SK-N-SH (cell line): ENCODE data around the gene ADK. TPM values are rescaled to one million over a fixed set of nuclear protein-coding genes. Genes with fewer than 3 reads are reported as not detected.

Experiments
- CTCF ChIA-PET: fragments of 300-600, 350-600 bp; formaldehyde crosslinking; extraction: SDS; loops from one replicate; lab custom pipeline; 2021; lab: Yijun Ruan, JAX
- POLR2A ChIA-PET: fragments of 350-600 bp; sonication (Branson Sonifier 250); formaldehyde crosslinking; extraction: SDS; loops from one replicate; lab custom pipeline; 2020; ENCODE audit warnings: antibody characterized with exemption, inconsistent platforms; lab: Yijun Ruan, JAX
- DNase-seq: peaks from one replicate; pipeline ENCODE4 v3.0.0; 2012
- H2AFZ ChIP-seq: fragments of 200-600 bp; sonication (generic); 2 replicates; pipeline ENCODE4 v1.8.1; 2016; ENCODE audit warnings: antibody characterized with exemption, mild to moderate bottlenecking, low read depth
- H3F3A ChIP-seq: fragments of 200-600 bp; sonication (generic); replicated peaks from 2 replicates; pipeline ENCODE3; 2016; ENCODE audit warnings: antibody characterized with exemption, mild to moderate bottlenecking; ENCODE audit not compliant: insufficient read depth
- H3K27ac ChIP-seq, 2 experiments: fragments of 200-500 bp in 1 of 2; fragments of 200-600 bp in 1 of 2; sonication (Bioruptor generic) in 1 of 2; sonication (generic), shearing (Covaris generic) in 1 of 2; 2 replicates each; pipeline versions ENCODE4 v1.5.1 to v1.6.1; 2014 to 2016; ENCODE audit warnings: low read depth in 2 of 2, inconsistent platforms in 1 of 2, low read length in 1 of 2, mild to moderate bottlenecking in 1 of 2, mixed read lengths in 1 of 2
- H3K27me3 ChIP-seq: fragments of 200-600 bp; sonication (generic), shearing (Covaris generic); 2 replicates; pipeline ENCODE4 v1.6.1; 2016; ENCODE audit warnings: mixed run types; ENCODE audit not compliant: insufficient read depth
- H3K36me3 ChIP-seq, 2 experiments: fragments of 200-500 bp in 1 of 2; fragments of 200-600 bp in 1 of 2; sonication (Bioruptor generic) in 1 of 2; sonication (generic) in 1 of 2; replicated peaks in 1 of 2; 2 replicates each; pipeline versions ENCODE3 to v1.5.1; 2014 to 2016; ENCODE audit warnings: low read length in 1 of 2, mild to moderate bottlenecking in 1 of 2; ENCODE audit not compliant: insufficient read depth in 2 of 2, control insufficient read depth in 1 of 2
- H3K4me1 ChIP-seq, 2 experiments: fragments of 200-500 bp in 1 of 2; fragments of 200-600 bp in 1 of 2; sonication (Bioruptor generic) in 1 of 2; sonication (generic), shearing (Covaris generic) in 1 of 2; 2 replicates each; pipeline versions ENCODE4 v1.5.1 to v1.6.1; 2014 to 2016; ENCODE audit warnings: low read depth in 1 of 2, low read length in 1 of 2, mixed run types in 1 of 2; ENCODE audit not compliant: insufficient read depth in 2 of 2, control insufficient read depth in 1 of 2
- H3K4me2 ChIP-seq: fragments of 200-600 bp; sonication (generic), shearing (Covaris generic); 2 replicates; pipeline ENCODE4 v1.6.1; 2017; ENCODE audit warnings: mixed run types
- H3K4me3 ChIP-seq, 2 experiments: fragments of 200-500 bp in 1 of 2; fragments of 200-600 bp in 1 of 2; sonication (Bioruptor generic) in 1 of 2; sonication (generic), shearing (Covaris generic) in 1 of 2; 2 replicates each; pipeline versions ENCODE4 v1.5.1 to v1.8.1; 2014 to 2016; ENCODE audit warnings: low read depth in 2 of 2, inconsistent platforms in 1 of 2, low read length in 1 of 2, mild to moderate bottlenecking in 1 of 2, mixed read lengths in 1 of 2, moderate library complexity in 1 of 2
- H3K79me2 ChIP-seq: fragments of 200-600 bp; sonication (generic); 2 replicates; pipeline ENCODE4 v1.8.1; 2017; ENCODE audit warnings: mild to moderate bottlenecking; ENCODE audit not compliant: insufficient read depth
- H3K9ac ChIP-seq: fragments of 200-600 bp; sonication (generic); 2 replicates; pipeline ENCODE4 v1.6.1; 2017; ENCODE audit warnings: mixed run types
- H3K9me2 ChIP-seq: fragments of 200-600 bp; sonication (generic); 2 replicates; pipeline ENCODE4 v1.6.1; 2017; ENCODE audit warnings: mixed run types
- H3K9me3 ChIP-seq: fragments of 200-600 bp; sonication (generic); 2 replicates; pipeline ENCODE4 v1.6.1; 2017; ENCODE audit warnings: mixed run types, mild to moderate bottlenecking, moderate library complexity
- H4K20me1 ChIP-seq: fragments of 200-600 bp; sonication (generic); 2 replicates; pipeline ENCODE4 v1.6.1; 2017; ENCODE audit warnings: mild to moderate bottlenecking, mixed run types; ENCODE audit not compliant: insufficient read depth
- CHD2 ChIP-seq: fragments of 150-350 bp; IDR thresholded peaks from 2 replicates; pipeline ENCODE4 v1.6.1; 2018; ENCODE audit warnings: low read length; ENCODE audit not compliant: partially characterized antibody
- ELF1 ChIP-seq: IDR thresholded peaks from 2 replicates; pipeline ENCODE4 v1.4.0; 2012
- EZH2phosphoT487 ChIP-seq: fragments of 200-600 bp; sonication (generic); IDR thresholded peaks from 2 replicates; pipeline ENCODE4 v1.6.1; 2017; ENCODE audit warnings: low read depth, mixed run types, mild to moderate bottlenecking, antibody characterized with exemption, moderate library complexity, borderline replicate concordance
- FOXJ3 ChIP-seq: sonication (generic); formaldehyde crosslinking; IDR thresholded peaks from 2 replicates; pipeline ENCODE4 v1.5.1; 2020; ENCODE audit warnings: mild to moderate bottlenecking, missing genetic modification reagents
- GATA2 ChIP-seq: sonication (generic); formaldehyde crosslinking; IDR thresholded peaks from 2 replicates; pipeline ENCODE4 v1.5.0; 2020; ENCODE audit warnings: mild to moderate bottlenecking, missing genetic modification reagents
- IRF3 ChIP-seq: fragments of 150-350 bp; IDR thresholded peaks from 2 replicates; pipeline ENCODE4 v1.6.1; 2016; ENCODE audit warnings: mild to moderate bottlenecking, low read depth, low read length
- JUND ChIP-seq: IDR thresholded peaks from 2 replicates; pipeline ENCODE4 v1.4.0; 2012
- MXI1 ChIP-seq: IDR thresholded peaks from 2 replicates; pipeline ENCODE4 v1.6.1; 2012; ENCODE audit warnings: mild to moderate bottlenecking, low read depth, low read length, improper control_type of control experiment
- NFIC ChIP-seq: IDR thresholded peaks from 2 replicates; pipeline ENCODE4 v1.4.0; 2012; ENCODE audit warnings: borderline replicate concordance
- POLR2AphosphoS5 ChIP-seq: IDR thresholded peaks from 2 replicates; pipeline ENCODE4 v1.6.1; 2012; ENCODE audit warnings: low read depth, low read length
- RAD21 ChIP-seq: IDR thresholded peaks from 2 replicates; pipeline ENCODE4 v1.6.1; 2012; ENCODE audit warnings: mild to moderate bottlenecking, low read length
- REST ChIP-seq: IDR thresholded peaks from 2 replicates; pipeline ENCODE4 v1.6.1; 2012; ENCODE audit warnings: mild to moderate bottlenecking, low read depth, low read length, moderate library complexity
- RXRA ChIP-seq: IDR thresholded peaks from 2 replicates; pipeline ENCODE4 v1.4.0; 2012; ENCODE audit warnings: low read depth, mild to moderate bottlenecking, borderline replicate concordance
- SIN3A ChIP-seq: IDR thresholded peaks from 2 replicates; pipeline ENCODE4 v1.6.1; 2012; ENCODE audit warnings: low read depth, mild to moderate bottlenecking, low read length, moderate library complexity, borderline replicate concordance
- SMC3 ChIP-seq: IDR thresholded peaks from 2 replicates; pipeline ENCODE4 v1.6.1; 2012; ENCODE audit warnings: low read depth, low read length, improper control_type of control experiment
- TCF12 ChIP-seq: IDR thresholded peaks from 2 replicates; pipeline ENCODE4 v1.4.0; 2012
- TEAD4 ChIP-seq: IDR thresholded peaks from 2 replicates; pipeline ENCODE4 v1.4.0; 2012; ENCODE audit warnings: mild to moderate bottlenecking, borderline replicate concordance; ENCODE audit not compliant: insufficient read depth
- YY1 ChIP-seq: IDR thresholded peaks from 2 replicates; pipeline ENCODE4 v1.4.0; 2012; ENCODE audit warnings: low read depth, mild to moderate bottlenecking
- ZBTB33 ChIP-seq: IDR thresholded peaks from 2 replicates; pipeline ENCODE4 v1.4.0; 2012; ENCODE audit warnings: low read depth, borderline replicate concordance
- WGBS: methylation state at CpG from one replicate; pipeline ENCODE4 v1.1.6; 2017; ENCODE audit warnings: low lambda C conversion rate; 5-methylcytosine and 5-hydroxymethylcytosine counted together
- polyA plus RNA-seq, 3 experiments: library from polyadenylated mRNA; depleted of rRNA; stranded (reverse); fragments of >200 nt; gene quantifications; 2 replicates each; pipeline ENCODE4 v1.2.3, GENCODE V29; 2012
- TF ChIP-seq, protein P1 (sequence below): fragments of 200-600 bp; sonication (generic); IDR thresholded peaks from 2 replicates; pipeline ENCODE4 v1.6.1; 2017; ENCODE audit warnings: antibody characterized with exemption, mild to moderate bottlenecking, moderate library complexity

Gene ADK
- polyA plus RNA-seq, 1 of the 3 experiments (the other 2 are of a cell fraction), result 25.1 TPM

DNA sequence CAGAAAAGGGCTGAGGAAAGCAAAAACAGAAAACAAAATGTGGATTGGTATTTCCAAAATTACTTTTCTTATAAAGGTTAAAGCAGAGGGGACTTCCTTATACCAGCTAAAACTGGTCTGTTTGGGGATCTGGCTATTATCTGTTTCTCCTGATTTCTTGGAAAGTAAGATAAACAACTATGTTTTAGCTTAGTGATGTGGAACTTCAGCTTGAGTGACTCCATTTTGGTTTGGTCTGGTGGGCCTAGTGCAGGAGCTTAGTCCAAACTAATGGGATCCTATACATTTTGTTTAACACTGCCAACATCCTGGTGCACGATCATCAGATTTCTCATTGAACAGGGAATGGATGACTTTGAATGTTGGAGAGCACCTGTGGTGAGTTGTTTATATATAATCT, 283.5 kb downstream of the ADK start (continued):
- TF ChIP-seq ZBTB33 (no peak), YY1 (no peak)

GRCh38 chr10:74436523-74437170, 285.6 kb downstream of the ADK start:
- POLR2A ChIA-PET, result no interaction called here
- TF ChIP-seq FOXJ3, result no peak
- no peak for TF ChIP-seq POLR2AphosphoS5
- no peak for TF ChIP-seq IRF3
- TF ChIP-seq TEAD4, result no peak
- TF ChIP-seq CHD2, result no peak
- TF ChIP-seq EZH2phosphoT487, result no peak
- no peak for TF ChIP-seq REST
- no peak for TF ChIP-seq TCF12
- no peak for TF ChIP-seq JUND
- no peak for TF ChIP-seq ELF1
- no peak for TF ChIP-seq MXI1
- TF ChIP-seq SIN3A, result no peak
- no peak for TF ChIP-seq RXRA
- no peak for TF ChIP-seq ZBTB33
- TF ChIP-seq SMC3, result no peak
- no peak for TF ChIP-seq YY1
- no peak for TF ChIP-seq RAD21
- TF ChIP-seq GATA2 (CRISPR knock-in tag), result no peak
- TF ChIP-seq, protein P1, sequence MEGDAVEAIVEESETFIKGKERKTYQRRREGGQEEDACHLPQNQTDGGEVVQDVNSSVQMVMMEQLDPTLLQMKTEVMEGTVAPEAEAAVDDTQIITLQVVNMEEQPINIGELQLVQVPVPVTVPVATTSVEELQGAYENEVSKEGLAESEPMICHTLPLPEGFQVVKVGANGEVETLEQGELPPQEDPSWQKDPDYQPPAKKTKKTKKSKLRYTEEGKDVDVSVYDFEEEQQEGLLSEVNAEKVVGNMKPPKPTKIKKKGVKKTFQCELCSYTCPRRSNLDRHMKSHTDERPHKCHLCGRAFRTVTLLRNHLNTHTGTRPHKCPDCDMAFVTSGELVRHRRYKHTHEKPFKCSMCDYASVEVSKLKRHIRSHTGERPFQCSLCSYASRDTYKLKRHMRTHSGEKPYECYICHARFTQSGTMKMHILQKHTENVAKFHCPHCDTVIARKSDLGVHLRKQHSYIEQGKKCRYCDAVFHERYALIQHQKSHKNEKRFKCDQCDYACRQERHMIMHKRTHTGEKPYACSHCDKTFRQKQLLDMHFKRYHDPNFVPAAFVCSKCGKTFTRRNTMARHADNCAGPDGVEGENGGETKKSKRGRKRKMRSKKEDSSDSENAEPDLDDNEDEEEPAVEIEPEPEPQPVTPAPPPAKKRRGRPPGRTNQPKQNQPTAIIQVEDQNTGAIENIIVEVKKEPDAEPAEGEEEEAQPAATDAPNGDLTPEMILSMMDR, result no peak
- no peak for TF ChIP-seq NFIC

More at GRCh38 chr10:74436523-74437170, 285.6 kb downstream of the ADK start:
- Histone ChIP-seq H3K9ac (no peak overlapping the region), H3K9me2 (no peaks in the 10 kb centered on the region), H3K36me3 (peaks cover 0 to 2% of the 10 kb centered on the region in 2 experiments), H3K79me2 (no peaks in the 10 kb centered on the region), H3K4me1 (peaks cover 14 to 31% of the 10 kb centered on the region in 2 experiments; a peak in 2 of 4 replicates), H2AFZ (no peak overlapping the region), H3K27ac (peak overlapping the region in 1 of 2 experiments; percentile 63; a peak in 1 of 4 replicates), H3K4me2 (no peak overlapping the region), H3F3A (peaks cover 44% of the 10 kb centered on the region), H3K4me3 (no peak overlapping the region), H3K27me3 (no peaks in the 10 kb centered on the region), H3K9me3 (no peaks in the 10 kb centered on the region), H4K20me1 (no peaks in the 10 kb centered on the region)
- CTCF ChIA-PET, result no interaction called here
- WGBS, result 96% methylated on average over 3 of the region's 3 CpGs
- no peak for DNase-seq
